Panc1 (cell line): ENCODE measurements around the gene TCP10L. TPM values are rescaled to one million over a fixed set of nuclear protein-coding genes. Genes with fewer than 3 reads are reported as not detected.

Experiments used
- ATAC-seq: fragments of 200-7000 bp; cut with Tn5 transposase; 2 replicates; pipeline ENCODE4 v1.9.1; 2020; ENCODE audit warnings: mild to moderate bottlenecking, moderate library complexity
- BruUV-seq: library from RNA; stranded (reverse); fragments of 400-500 nt; replicated peaks from 2 replicates; lab custom pipeline; 2021; lab: Mats Ljungman, UMichigan
- CTCF ChIA-PET: fragments of 300-600 bp; sonication (Branson Sonifier 250); formaldehyde crosslinking; loops from one replicate; lab custom pipeline; 2022; ENCODE audit warnings: antibody characterized with exemption; lab: Charles Lee
- POLR2A ChIA-PET: fragments of 300-600 bp; sonication (Branson Sonifier 250); formaldehyde crosslinking; loops from one replicate; lab custom pipeline; 2022; ENCODE audit warnings: antibody characterized with exemption; lab: Charles Lee
- DNase-seq: peaks from one replicate; pipeline ENCODE4 v3.0.0-alpha.2; 2010; ENCODE audit warnings: low read depth, low spot score
- H3K27ac ChIP-seq: 2 replicates; pipeline ENCODE4 v1.5.1; 2011; ENCODE audit warnings: mild to moderate bottlenecking, low read length, inconsistent platforms
- H3K27me3 ChIP-seq: fragments of 200-500 bp; sonication (Bioruptor generic); 2 replicates; pipeline ENCODE4 v1.6.0; 2014; ENCODE audit warnings: low read length, inconsistent platforms; ENCODE audit not compliant: control insufficient read depth, insufficient read depth
- H3K36me3 ChIP-seq: fragments of 200-500 bp; sonication (Bioruptor generic); 2 replicates; pipeline ENCODE4 v1.5.1; 2014; ENCODE audit warnings: inconsistent platforms, mild to moderate bottlenecking, low read length, moderate library complexity; ENCODE audit not compliant: control insufficient read depth, insufficient read depth
- H3K4me1 ChIP-seq: 2 replicates; pipeline ENCODE4 v1.5.1; 2011; ENCODE audit warnings: inconsistent platforms, mild to moderate bottlenecking, low read length, moderate library complexity; ENCODE audit not compliant: control insufficient read depth, insufficient read depth
- H3K4me3 ChIP-seq, 2 experiments: 2 replicates each; pipeline ENCODE4 v1.5.1; 2011 to 2012; ENCODE audit warnings: low read depth in 2 of 2, low read length in 2 of 2, mild to moderate bottlenecking in 2 of 2, inconsistent platforms in 1 of 2, moderate library complexity in 1 of 2
- H3K9me3 ChIP-seq: fragments of 200-500 bp; sonication (Bioruptor generic); 2 replicates; pipeline ENCODE4 v1.5.1; 2014; ENCODE audit warnings: low read depth, mild to moderate bottlenecking, inconsistent platforms, low read length, moderate library complexity; ENCODE audit not compliant: control insufficient read depth, insufficient read depth
- POLR2AphosphoS5 ChIP-seq: IDR thresholded peaks from 2 replicates; pipeline ENCODE4 v1.6.1; 2012; ENCODE audit warnings: mild to moderate bottlenecking, low read depth, low read length, moderate library complexity
- SIN3A ChIP-seq: IDR thresholded peaks from 2 replicates; pipeline ENCODE4 v1.6.1; 2012; ENCODE audit warnings: low read depth, mild to moderate bottlenecking, low read length, moderate library complexity, borderline replicate concordance; ENCODE audit not compliant: insufficient read depth
- TCF7L2 ChIP-seq: IDR thresholded peaks from 2 replicates; pipeline ENCODE4 v1.6.1; 2011; ENCODE audit warnings: mild to moderate bottlenecking, low read depth, low read length, inconsistent platforms
- in situ Hi-C: cut with HindIII; loops from 2 replicates; pipeline ENCODE4 v1.10.0; 2016; ENCODE audit warnings: low sequenced_read_pairs, low pct_unique_long_range_greater_than_20kb
- intact Hi-C: fragments of 100-400 bp; cut with micrococcal nuclease; formaldehyde crosslinking; loops from one replicate; pipeline ENCODE4 v1.10.0; 2022; ENCODE audit not compliant: unreplicated experiment
- total RNA-seq: library from RNA; stranded (reverse); gene quantifications from one replicate; pipeline ENCODE4 v1.2.1, GENCODE V29; 2021; ENCODE audit not compliant: unreplicated experiment
- TF ChIP-seq, protein P1 (sequence below): fragments of 450-650 bp; IDR thresholded peaks from 2 replicates; pipeline ENCODE4 v1.5.1; 2017; ENCODE audit warnings: mild to moderate bottlenecking
- TF ChIP-seq, protein P2 (sequence below), 2 experiments: IDR thresholded peaks; 2 replicates each; pipeline ENCODE4 v1.6.1; 2011 to 2012; ENCODE audit warnings: low read depth in 2 of 2, control low read depth in 1 of 2, low read length in 1 of 2, mild to moderate bottlenecking in 1 of 2, moderate library complexity in 1 of 2; ENCODE audit not compliant: insufficient read depth in 1 of 2

TCP10L gene
- total RNA-seq, 1 experiment from 2014 or later, result 0.57 TPM

DNA sequence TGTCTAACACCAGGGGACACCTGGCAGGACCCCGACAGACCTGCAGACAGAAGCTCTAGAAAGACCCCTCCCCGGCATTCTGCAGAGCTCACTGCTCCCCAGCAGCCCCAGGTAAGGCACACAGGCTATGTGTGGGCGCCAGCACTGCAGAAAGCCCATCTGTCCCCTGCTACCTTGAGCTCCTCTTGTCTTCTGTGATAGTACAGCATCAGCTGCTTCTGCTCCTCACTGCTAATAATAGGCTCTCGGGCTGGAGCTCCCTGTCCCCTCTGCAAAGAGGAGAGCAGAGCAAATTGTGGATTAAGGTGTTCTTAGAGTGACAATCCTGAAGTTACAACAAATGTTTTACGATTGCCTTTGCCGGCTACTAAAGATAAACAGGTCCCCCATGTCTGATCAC is 16.8 kb upstream of the TCP10L start:
- intact Hi-C loops (no loop called here), in situ Hi-C loops (no loop called here)
- Histone ChIP-seq H3K27me3 (no peaks in the 10 kb centered on the region), H3K4me3 (no peak overlapping the region), H3K9me3 (no peaks in the 10 kb centered on the region), H3K27ac (no peak overlapping the region), H3K4me1 (peaks cover 2% of the 10 kb centered on the region; the same call in 1 of the 2 replicates), H3K36me3 (peaks cover 9% of the 10 kb centered on the region)
- TF ChIP-seq, protein P1, sequence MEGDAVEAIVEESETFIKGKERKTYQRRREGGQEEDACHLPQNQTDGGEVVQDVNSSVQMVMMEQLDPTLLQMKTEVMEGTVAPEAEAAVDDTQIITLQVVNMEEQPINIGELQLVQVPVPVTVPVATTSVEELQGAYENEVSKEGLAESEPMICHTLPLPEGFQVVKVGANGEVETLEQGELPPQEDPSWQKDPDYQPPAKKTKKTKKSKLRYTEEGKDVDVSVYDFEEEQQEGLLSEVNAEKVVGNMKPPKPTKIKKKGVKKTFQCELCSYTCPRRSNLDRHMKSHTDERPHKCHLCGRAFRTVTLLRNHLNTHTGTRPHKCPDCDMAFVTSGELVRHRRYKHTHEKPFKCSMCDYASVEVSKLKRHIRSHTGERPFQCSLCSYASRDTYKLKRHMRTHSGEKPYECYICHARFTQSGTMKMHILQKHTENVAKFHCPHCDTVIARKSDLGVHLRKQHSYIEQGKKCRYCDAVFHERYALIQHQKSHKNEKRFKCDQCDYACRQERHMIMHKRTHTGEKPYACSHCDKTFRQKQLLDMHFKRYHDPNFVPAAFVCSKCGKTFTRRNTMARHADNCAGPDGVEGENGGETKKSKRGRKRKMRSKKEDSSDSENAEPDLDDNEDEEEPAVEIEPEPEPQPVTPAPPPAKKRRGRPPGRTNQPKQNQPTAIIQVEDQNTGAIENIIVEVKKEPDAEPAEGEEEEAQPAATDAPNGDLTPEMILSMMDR, result no peak
- TF ChIP-seq TCF7L2 (no peak), POLR2AphosphoS5 (no peak), SIN3A (no peak)
- TF ChIP-seq, protein P2, sequence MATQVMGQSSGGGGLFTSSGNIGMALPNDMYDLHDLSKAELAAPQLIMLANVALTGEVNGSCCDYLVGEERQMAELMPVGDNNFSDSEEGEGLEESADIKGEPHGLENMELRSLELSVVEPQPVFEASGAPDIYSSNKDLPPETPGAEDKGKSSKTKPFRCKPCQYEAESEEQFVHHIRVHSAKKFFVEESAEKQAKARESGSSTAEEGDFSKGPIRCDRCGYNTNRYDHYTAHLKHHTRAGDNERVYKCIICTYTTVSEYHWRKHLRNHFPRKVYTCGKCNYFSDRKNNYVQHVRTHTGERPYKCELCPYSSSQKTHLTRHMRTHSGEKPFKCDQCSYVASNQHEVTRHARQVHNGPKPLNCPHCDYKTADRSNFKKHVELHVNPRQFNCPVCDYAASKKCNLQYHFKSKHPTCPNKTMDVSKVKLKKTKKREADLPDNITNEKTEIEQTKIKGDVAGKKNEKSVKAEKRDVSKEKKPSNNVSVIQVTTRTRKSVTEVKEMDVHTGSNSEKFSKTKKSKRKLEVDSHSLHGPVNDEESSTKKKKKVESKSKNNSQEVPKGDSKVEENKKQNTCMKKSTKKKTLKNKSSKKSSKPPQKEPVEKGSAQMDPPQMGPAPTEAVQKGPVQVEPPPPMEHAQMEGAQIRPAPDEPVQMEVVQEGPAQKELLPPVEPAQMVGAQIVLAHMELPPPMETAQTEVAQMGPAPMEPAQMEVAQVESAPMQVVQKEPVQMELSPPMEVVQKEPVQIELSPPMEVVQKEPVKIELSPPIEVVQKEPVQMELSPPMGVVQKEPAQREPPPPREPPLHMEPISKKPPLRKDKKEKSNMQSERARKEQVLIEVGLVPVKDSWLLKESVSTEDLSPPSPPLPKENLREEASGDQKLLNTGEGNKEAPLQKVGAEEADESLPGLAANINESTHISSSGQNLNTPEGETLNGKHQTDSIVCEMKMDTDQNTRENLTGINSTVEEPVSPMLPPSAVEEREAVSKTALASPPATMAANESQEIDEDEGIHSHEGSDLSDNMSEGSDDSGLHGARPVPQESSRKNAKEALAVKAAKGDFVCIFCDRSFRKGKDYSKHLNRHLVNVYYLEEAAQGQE (IDR thresholded peaks at IDR 0.05; ENCODE audit: insufficient read depth in 1 of 2, low read depth in 2 of 2, low read length in 1 of 2), result no peak
- POLR2A ChIA-PET, result no interaction called here
- no peak for DNase-seq
- peak; percentile 50; the same call in 1 of the 2 replicates for ATAC-seq
- no TSS peak for BruUV-seq
- CTCF ChIA-PET, result interaction anchor here (0.6 to 1.2 kb wide), 2 partner anchors 157 to 210 kb away, joined by 3 to 4 read pairs; no protein-coding TSS in a partner anchor

DNA sequence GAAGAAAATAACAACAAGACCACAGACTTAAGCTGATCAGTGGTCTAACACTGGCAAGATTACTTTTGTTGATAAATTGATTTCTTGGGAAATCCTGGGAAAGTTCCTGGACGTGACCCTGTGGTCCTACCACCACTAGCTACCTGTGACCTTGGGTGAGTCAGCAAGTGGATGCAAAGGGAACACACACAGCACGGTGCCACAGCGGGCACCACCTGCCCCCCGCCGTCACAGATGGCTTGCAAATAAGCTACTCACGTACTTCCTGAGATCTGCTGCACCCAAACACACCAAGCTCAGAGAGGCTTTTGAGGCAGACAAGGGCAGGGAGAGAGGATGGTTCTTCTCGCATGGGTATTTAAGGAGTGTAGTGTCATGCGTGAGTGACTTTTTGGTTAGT is 14.2 kb upstream of the TCP10L start:
- in situ Hi-C loops (no loop called here), intact Hi-C loops (no loop called here)
- BruUV-seq, result no TSS peak
- Histone ChIP-seq H3K27ac (no peak overlapping the region), H3K4me1 (peaks cover 3% of the 10 kb centered on the region; the same call in 1 of the 2 replicates), H3K27me3 (no peaks in the 10 kb centered on the region), H3K4me3 (no peak overlapping the region), H3K9me3 (no peaks in the 10 kb centered on the region), H3K36me3 (peaks cover 6% of the 10 kb centered on the region)
- no peak for DNase-seq
- TF ChIP-seq TCF7L2 (no peak), SIN3A (no peak), POLR2AphosphoS5 (no peak)
- TF ChIP-seq, protein P2 (IDR thresholded peaks at IDR 0.05; ENCODE audit: insufficient read depth in 1 of 2, low read depth in 2 of 2, low read length in 1 of 2), result no peak
- TF ChIP-seq, protein P1, result no peak
- ATAC-seq, result no peak
- POLR2A ChIA-PET, result no interaction called here
- CTCF ChIA-PET, result no interaction called here
